DOHH2 (cell line): ENCODE results near the gene STARD10.

Source experiments
- H3F3A ChIP-seq: fragments of 200-600 bp; sonication (generic), shearing (Covaris generic); 2 replicates; pipeline ENCODE4 v1.6.0; 2016; ENCODE audit warnings: antibody characterized with exemption, mild to moderate bottlenecking; ENCODE audit not compliant: control insufficient read depth, insufficient read depth
- H3K27ac ChIP-seq: fragments of 200-600 bp; sonication (generic); 2 replicates; pipeline ENCODE4 v1.5.1; 2014; ENCODE audit warnings: low read depth, mild to moderate bottlenecking, low read length, moderate library complexity
- H3K27me3 ChIP-seq: fragments of 200-600 bp; sonication (generic); 2 replicates; pipeline ENCODE4 v1.6.1; 2014; ENCODE audit warnings: mild to moderate bottlenecking, low read length, mixed read lengths; ENCODE audit not compliant: control insufficient read depth
- H3K36me3 ChIP-seq: fragments of 200-600 bp; sonication (generic); 2 replicates; pipeline ENCODE4 v1.6.1; 2014; ENCODE audit warnings: mild to moderate bottlenecking, low read length, moderate library complexity, mixed read lengths; ENCODE audit not compliant: control insufficient read depth
- H3K4me1 ChIP-seq: fragments of 200-600 bp; sonication (generic); 2 replicates; pipeline ENCODE4 v1.6.1; 2014; ENCODE audit warnings: mild to moderate bottlenecking, low read length, mixed read lengths; ENCODE audit not compliant: control insufficient read depth
- H3K4me2 ChIP-seq: fragments of 200-600 bp; sonication (generic); 2 replicates; pipeline ENCODE4 v1.6.0; 2014; ENCODE audit warnings: mild to moderate bottlenecking, low read length, moderate library complexity
- H3K4me3 ChIP-seq: fragments of 200-600 bp; sonication (generic); 2 replicates; pipeline ENCODE4 v1.5.1; 2014; ENCODE audit warnings: mild to moderate bottlenecking, low read length, mixed read lengths
- H3K79me2 ChIP-seq: fragments of 200-600 bp; sonication (generic); 2 replicates; pipeline ENCODE4 v1.6.1; 2014; ENCODE audit warnings: mild to moderate bottlenecking, low read length, mixed read lengths; ENCODE audit not compliant: control insufficient read depth
- H3K9me2 ChIP-seq: fragments of 200-600 bp; sonication (generic); replicated peaks from 2 replicates; pipeline ENCODE4 v1.6.1; 2014; ENCODE audit warnings: mild to moderate bottlenecking, low read length, mixed read lengths; ENCODE audit not compliant: control insufficient read depth
- H3K9me3 ChIP-seq: fragments of 200-600 bp; sonication (generic); 2 replicates; pipeline ENCODE4 v1.6.1; 2014; ENCODE audit warnings: antibody characterized with exemption, low read length, mixed read lengths; ENCODE audit not compliant: control insufficient read depth, insufficient read depth
- H4K20me1 ChIP-seq: fragments of 200-600 bp; sonication (generic); 2 replicates; pipeline ENCODE4 v1.6.0; 2014; ENCODE audit warnings: low read depth, mild to moderate bottlenecking, antibody characterized with exemption, low read length, moderate library complexity; ENCODE audit not compliant: control insufficient read depth, insufficient read depth
- CTCF ChIP-seq: fragments of 200-600 bp; sonication (generic); IDR thresholded peaks from one replicate; pipeline ENCODE4 v1.5.1; 2014; ENCODE audit warnings: antibody characterized with exemption, mild to moderate bottlenecking, low read depth, low read length; ENCODE audit not compliant: poor library complexity, severe bottlenecking
- EZH2phosphoT487 ChIP-seq: fragments of 200-600 bp; sonication (generic); IDR thresholded peaks from 2 replicates; pipeline ENCODE4 v1.6.1; 2017; ENCODE audit warnings: borderline replicate concordance, mild to moderate bottlenecking, antibody characterized with exemption, low read length, moderate library complexity, mixed read lengths

STARD10 gene

DNA sequence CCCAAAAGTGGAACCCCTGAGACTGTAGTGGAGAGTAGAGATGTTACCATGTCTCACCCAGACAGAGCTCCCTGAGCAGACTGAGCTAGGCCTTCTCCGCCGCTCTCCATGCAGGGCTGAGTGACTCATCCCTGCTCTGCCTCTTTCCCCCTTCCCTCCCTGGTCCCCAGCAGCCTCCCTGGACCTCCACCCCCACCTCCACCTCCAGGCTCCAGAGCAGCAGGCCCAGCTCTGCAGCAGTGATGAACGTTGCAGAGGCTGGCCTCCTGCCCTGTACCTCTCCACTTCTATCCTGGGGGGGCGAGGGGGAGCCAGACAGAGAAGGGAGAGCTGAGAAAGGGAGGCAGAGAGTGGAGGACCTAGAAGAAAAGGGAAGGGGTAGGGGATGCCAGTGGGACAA, 22.3 kb downstream of the STARD10 start:
- Histone ChIP-seq H4K20me1 (no peaks in the 10 kb centered on the region), H3F3A (no peaks in the 10 kb centered on the region), H3K36me3 (no peaks in the 10 kb centered on the region), H3K4me1 (no peaks in the 10 kb centered on the region), H3K79me2 (no peaks in the 10 kb centered on the region), H3K4me3 (no peak overlapping the region), H3K4me2 (no peak overlapping the region), H3K27me3 (peaks cover 5% of the 10 kb centered on the region; the same call in 1 of the 2 replicates), H3K9me3 (no peaks in the 10 kb centered on the region), H3K9me2 (no peaks in the 10 kb centered on the region), H3K27ac (no peak overlapping the region)
- TF ChIP-seq CTCF: no peak
- TF ChIP-seq EZH2phosphoT487: no peak

GRCh38 chr11:72770799-72771198, 23.0 kb downstream of the STARD10 start:
- H3K36me3 ChIP-seq: no peaks in the 10 kb centered on the region

DNA sequence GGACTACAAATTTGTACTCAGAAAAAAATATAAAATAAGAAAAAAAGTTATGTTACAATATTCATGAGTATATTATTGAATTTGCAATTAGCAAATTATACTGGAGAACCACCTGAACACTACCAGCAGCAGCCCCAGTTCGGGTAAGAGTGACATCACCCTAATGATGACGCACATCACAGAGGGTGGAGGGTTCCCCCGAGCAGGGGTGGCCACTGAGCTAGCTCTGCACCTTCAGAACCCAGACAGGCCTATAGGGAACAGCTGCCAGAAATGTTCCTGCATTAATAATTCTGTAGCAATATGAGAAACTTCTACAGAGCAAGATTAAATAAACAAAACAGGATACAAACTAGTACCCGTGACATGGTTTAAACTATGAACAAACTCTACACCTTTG, 24.2 kb downstream of the STARD10 start:
- no peak overlapping the region for H3K4me2 ChIP-seq
- H3K9me2 ChIP-seq: no peaks in the 10 kb centered on the region
- no peaks in the 10 kb centered on the region for H3K4me1 ChIP-seq
- no peak overlapping the region for H3K27ac ChIP-seq
- no peaks in the 10 kb centered on the region for H3F3A ChIP-seq
- no peak overlapping the region for H3K4me3 ChIP-seq
- no peaks in the 10 kb centered on the region for H4K20me1 ChIP-seq
- H3K27me3 ChIP-seq: peaks cover 5% of the 10 kb centered on the region; the same call in 1 of the 2 replicates
- H3K9me3 ChIP-seq: no peaks in the 10 kb centered on the region
- H3K79me2 ChIP-seq: no peaks in the 10 kb centered on the region
- no peaks in the 10 kb centered on the region for H3K36me3 ChIP-seq
- TF ChIP-seq CTCF (no peak), EZH2phosphoT487 (no peak)

More at GRCh38 chr11:72770799-72771198, 23.0 kb downstream of the STARD10 start:
- no peaks in the 10 kb centered on the region for H3K4me1 ChIP-seq
- no peak for TF ChIP-seq CTCF
- no peak for TF ChIP-seq EZH2phosphoT487
- H3K4me2 ChIP-seq: no peak overlapping the region
- no peak overlapping the region for H3K4me3 ChIP-seq
- H3K79me2 ChIP-seq: no peaks in the 10 kb centered on the region
- H3K27me3 ChIP-seq: peaks cover 5% of the 10 kb centered on the region; the same call in 1 of the 2 replicates
- H3K9me2 ChIP-seq: no peaks in the 10 kb centered on the region
- no peaks in the 10 kb centered on the region for H3K9me3 ChIP-seq
- H3F3A ChIP-seq: no peaks in the 10 kb centered on the region
- H3K27ac ChIP-seq: no peak overlapping the region
- H4K20me1 ChIP-seq: no peaks in the 10 kb centered on the region
